Thoracic aorta (tissue), 2 donors: ENCODE results near the gene TBL3. TPM values are rescaled to one million over a fixed set of nuclear protein-coding genes. Genes with fewer than 3 reads are reported as not detected.

ENCODE experiments used
- ATAC-seq: fragments of 150-250 bp; one replicate; pipeline ENCODE4 v1.8.0; 2017; ENCODE audit warnings: low read depth; ENCODE audit not compliant: insufficient number of reproducible peaks, low FRiP score
- DNase-seq: peaks from one replicate; pipeline ENCODE4 v3.0.0-alpha.2; 2020; ENCODE audit warnings: low spot score
- H3K27ac ChIP-seq, 2 donors: fragments of 200-600 bp; sonication (generic); 1 replicate in 1 of 2; 2 replicates in 1 of 2; pipeline ENCODE4 v1.5.1; 2016; ENCODE audit warnings: mild to moderate bottlenecking in 2 of 2, moderate library complexity in 2 of 2
- H3K27me3 ChIP-seq: fragments of 200-600 bp; sonication (generic); replicated peaks from 2 replicates; pipeline ENCODE4 v1.6.0; 2016; ENCODE audit warnings: mild to moderate bottlenecking; ENCODE audit not compliant: insufficient read depth
- H3K36me3 ChIP-seq: fragments of 200-600 bp; sonication (generic); one replicate; pipeline ENCODE4 v1.5.1; 2016
- H3K4me1 ChIP-seq, 2 donors: fragments of 200-600 bp; sonication (generic); 1 replicate in 1 of 2; 2 replicates in 1 of 2; pipeline versions ENCODE4 v1.5.1 to v1.6.0; 2016; ENCODE audit warnings: low read depth in 2 of 2, mild to moderate bottlenecking in 1 of 2; ENCODE audit not compliant: control insufficient read depth in 1 of 2
- H3K4me3 ChIP-seq: fragments of 200-600 bp; sonication (generic); 2 replicates; pipeline ENCODE4 v1.5.1; 2016; ENCODE audit warnings: mild to moderate bottlenecking
- H3K9me3 ChIP-seq: fragments of 200-600 bp; sonication (generic); 2 replicates; pipeline ENCODE4 v1.5.1; 2016
- total RNA-seq, 2 donors: library from RNA; depleted of rRNA; stranded (reverse); fragments of >200 nt; gene quantifications; one replicate each; pipeline versions ENCODE4 v1.1.0 to v1.2.3, GENCODE V29; 2016
- TF ChIP-seq, protein P1 (sequence below): fragments of 200-600 bp; sonication (generic); IDR thresholded peaks from one replicate; pipeline ENCODE4 v1.5.1; 2019; ENCODE audit warnings: antibody characterized with exemption

TBL3 gene
- total RNA-seq, 2 donors from 2014 or later: 22.2 to 44.8 TPM

- Histone ChIP-seq H3K27me3 (no peaks in the 10 kb centered on the region), H3K36me3 (peaks cover 46% of the 10 kb centered on the region), H3K4me3 (no peak overlapping the region), H3K9me3 (no peaks in the 10 kb centered on the region), H3K4me1 (peaks cover 14 to 21% of the 10 kb centered on the region in 2 donors), H3K27ac (no peak overlapping the region)
- ATAC-seq: no peak
- TF ChIP-seq, protein P1, sequence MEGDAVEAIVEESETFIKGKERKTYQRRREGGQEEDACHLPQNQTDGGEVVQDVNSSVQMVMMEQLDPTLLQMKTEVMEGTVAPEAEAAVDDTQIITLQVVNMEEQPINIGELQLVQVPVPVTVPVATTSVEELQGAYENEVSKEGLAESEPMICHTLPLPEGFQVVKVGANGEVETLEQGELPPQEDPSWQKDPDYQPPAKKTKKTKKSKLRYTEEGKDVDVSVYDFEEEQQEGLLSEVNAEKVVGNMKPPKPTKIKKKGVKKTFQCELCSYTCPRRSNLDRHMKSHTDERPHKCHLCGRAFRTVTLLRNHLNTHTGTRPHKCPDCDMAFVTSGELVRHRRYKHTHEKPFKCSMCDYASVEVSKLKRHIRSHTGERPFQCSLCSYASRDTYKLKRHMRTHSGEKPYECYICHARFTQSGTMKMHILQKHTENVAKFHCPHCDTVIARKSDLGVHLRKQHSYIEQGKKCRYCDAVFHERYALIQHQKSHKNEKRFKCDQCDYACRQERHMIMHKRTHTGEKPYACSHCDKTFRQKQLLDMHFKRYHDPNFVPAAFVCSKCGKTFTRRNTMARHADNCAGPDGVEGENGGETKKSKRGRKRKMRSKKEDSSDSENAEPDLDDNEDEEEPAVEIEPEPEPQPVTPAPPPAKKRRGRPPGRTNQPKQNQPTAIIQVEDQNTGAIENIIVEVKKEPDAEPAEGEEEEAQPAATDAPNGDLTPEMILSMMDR: no peak
- no peak for DNase-seq
Observed at GRCh38 chr16:1975432-1976215, 3.8 kb downstream of the TBL3 start.

GRCh38 chr16:1976216-1976520 is 4.3 kb downstream of the TBL3 start:
- DNase-seq (no peak), ATAC-seq (no peak)
- H3K4me3 ChIP-seq: no peak overlapping the region
- H3K27me3 ChIP-seq: no peaks in the 10 kb centered on the region
- H3K36me3 ChIP-seq: peaks cover 46% of the 10 kb centered on the region
- H3K9me3 ChIP-seq: no peaks in the 10 kb centered on the region
- no peak overlapping the region for H3K27ac ChIP-seq
- peaks cover 9 to 16% of the 10 kb centered on the region in 2 donors for H3K4me1 ChIP-seq
- TF ChIP-seq, protein P1: no peak

- ATAC-seq: no peak
- no peak for DNase-seq
- H3K4me3 ChIP-seq: no peak overlapping the region
- H3K27me3 ChIP-seq: no peaks in the 10 kb centered on the region
- peaks cover 7 to 13% of the 10 kb centered on the region in 2 donors for H3K4me1 ChIP-seq
- TF ChIP-seq, protein P1: no peak
- H3K9me3 ChIP-seq: no peaks in the 10 kb centered on the region
- no peak overlapping the region for H3K27ac ChIP-seq
- H3K36me3 ChIP-seq: peaks cover 46% of the 10 kb centered on the region
Observed at GRCh38 chr16:1976951-1977874, 5.4 kb downstream of the TBL3 start.

- Histone ChIP-seq H3K27ac (no peak overlapping the region), H3K36me3 (peaks cover 46% of the 10 kb centered on the region), H3K4me1 (peaks cover 2 to 7% of the 10 kb centered on the region in 2 donors), H3K27me3 (no peaks in the 10 kb centered on the region), H3K9me3 (no peaks in the 10 kb centered on the region), H3K4me3 (no peak overlapping the region)
- ATAC-seq (no peak), DNase-seq (no peak)
- TF ChIP-seq, protein P1: no peak
Observed at GRCh38 chr16:1977875-1978268, 6.0 kb downstream of the TBL3 start.

GRCh38 chr16:1978476-1979120 is 6.7 kb downstream of the TBL3 start:
- Histone ChIP-seq H3K27me3 (no peaks in the 10 kb centered on the region), H3K27ac (no peak overlapping the region), H3K4me1 (peaks cover 0 to 6% of the 10 kb centered on the region in 2 donors), H3K36me3 (peaks cover 46% of the 10 kb centered on the region), H3K4me3 (no peak overlapping the region), H3K9me3 (no peaks in the 10 kb centered on the region)
- no peak for DNase-seq
- no peak for ATAC-seq
- TF ChIP-seq, protein P1: no peak
